Epithelial cell of esophagus (primary cell): ENCODE data around the gene CFL1.

Experiments
- DNase-seq: peaks from one replicate; pipeline ENCODE4 v3.0.0; 2010; ENCODE audit warnings: low read depth
- H3K4me3 ChIP-seq: 2 replicates; pipeline ENCODE4 v1.5.1; 2011; ENCODE audit warnings: mild to moderate bottlenecking, low read length, control low read depth
- TF ChIP-seq, protein P1 (sequence below): IDR thresholded peaks from 2 replicates; pipeline ENCODE4 v1.5.1; 2011; ENCODE audit warnings: low read depth, mild to moderate bottlenecking, low read length, control low read depth, inconsistent platforms; ENCODE audit not compliant: insufficient read depth; ENCODE audit errors: missing control alignments

The CFL1 gene

DNA sequence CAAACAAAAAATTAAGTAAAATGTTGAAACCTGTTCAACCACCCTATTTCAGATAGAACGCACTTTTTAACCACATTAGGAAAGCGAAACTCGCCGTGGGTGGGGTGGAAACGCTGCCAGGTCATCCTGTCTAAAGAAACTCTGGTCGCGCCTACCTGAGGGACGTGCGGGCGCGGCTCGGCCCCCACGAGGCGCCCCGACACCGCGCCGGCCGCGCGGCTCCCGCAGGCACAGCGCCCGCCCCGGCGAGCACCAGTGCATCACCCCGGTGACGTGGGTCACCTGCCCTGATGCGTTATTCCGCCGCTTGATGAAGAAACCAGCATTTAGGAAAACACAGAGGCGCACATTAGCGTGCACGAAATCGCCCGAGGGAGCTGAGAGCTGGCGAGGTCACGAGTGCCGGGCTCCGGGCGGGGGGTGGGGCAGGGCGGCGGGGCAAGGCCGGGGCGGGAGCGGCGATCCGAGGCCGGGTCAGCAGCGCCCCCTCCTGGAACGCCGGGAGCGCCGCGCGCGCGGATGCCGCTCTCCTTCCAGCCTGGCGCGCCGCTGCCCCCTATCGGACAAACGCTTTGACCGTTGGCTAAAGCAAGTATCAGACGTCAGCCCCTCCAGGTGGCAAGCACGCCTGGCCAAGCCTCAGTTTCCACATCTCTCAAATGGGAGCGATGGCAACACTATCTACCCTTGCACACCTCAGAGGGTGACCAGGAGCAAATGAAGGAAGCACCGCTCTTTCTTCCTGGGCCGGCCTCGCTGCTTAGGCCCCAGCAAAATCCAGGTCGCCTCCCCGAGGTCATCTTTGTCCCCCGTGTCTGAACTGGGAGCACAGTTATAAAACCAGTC is 39.9 kb downstream of the CFL1 start:
- TF ChIP-seq, protein P1, sequence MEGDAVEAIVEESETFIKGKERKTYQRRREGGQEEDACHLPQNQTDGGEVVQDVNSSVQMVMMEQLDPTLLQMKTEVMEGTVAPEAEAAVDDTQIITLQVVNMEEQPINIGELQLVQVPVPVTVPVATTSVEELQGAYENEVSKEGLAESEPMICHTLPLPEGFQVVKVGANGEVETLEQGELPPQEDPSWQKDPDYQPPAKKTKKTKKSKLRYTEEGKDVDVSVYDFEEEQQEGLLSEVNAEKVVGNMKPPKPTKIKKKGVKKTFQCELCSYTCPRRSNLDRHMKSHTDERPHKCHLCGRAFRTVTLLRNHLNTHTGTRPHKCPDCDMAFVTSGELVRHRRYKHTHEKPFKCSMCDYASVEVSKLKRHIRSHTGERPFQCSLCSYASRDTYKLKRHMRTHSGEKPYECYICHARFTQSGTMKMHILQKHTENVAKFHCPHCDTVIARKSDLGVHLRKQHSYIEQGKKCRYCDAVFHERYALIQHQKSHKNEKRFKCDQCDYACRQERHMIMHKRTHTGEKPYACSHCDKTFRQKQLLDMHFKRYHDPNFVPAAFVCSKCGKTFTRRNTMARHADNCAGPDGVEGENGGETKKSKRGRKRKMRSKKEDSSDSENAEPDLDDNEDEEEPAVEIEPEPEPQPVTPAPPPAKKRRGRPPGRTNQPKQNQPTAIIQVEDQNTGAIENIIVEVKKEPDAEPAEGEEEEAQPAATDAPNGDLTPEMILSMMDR, result peak; percentile 80
- DNase-seq, result peak; percentile 82
- H3K4me3 ChIP-seq, result peak overlapping the region; percentile 50

DNA sequence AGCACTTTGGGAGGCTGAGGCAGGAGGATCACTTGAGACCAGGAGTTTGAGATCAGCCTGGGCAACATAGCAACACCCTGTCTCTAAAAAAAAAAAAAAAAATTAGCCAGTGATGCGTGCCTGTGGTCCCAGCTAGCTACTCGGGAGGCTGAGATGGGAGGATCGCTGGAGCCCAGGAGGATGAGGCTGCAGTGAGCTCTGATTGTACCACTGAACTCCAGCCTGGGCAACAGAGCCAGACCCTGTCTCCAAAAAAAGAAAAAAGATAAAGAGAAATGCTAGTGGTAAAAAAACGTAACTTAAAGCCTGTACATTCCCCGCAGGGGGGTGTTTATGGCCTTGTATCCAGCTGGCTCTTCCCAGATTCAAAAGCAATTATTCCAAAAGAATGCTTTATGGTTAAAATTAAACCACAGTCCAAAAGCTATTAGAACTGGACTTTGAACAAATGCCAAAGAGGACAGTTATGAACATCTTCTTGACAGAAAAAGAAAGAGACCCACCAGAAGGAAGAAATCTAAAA is 40.6 kb downstream of the CFL1 start:
- TF ChIP-seq, protein P1, result no peak
- peak overlapping the region; percentile 50 for H3K4me3 ChIP-seq
- no peak for DNase-seq

DNA sequence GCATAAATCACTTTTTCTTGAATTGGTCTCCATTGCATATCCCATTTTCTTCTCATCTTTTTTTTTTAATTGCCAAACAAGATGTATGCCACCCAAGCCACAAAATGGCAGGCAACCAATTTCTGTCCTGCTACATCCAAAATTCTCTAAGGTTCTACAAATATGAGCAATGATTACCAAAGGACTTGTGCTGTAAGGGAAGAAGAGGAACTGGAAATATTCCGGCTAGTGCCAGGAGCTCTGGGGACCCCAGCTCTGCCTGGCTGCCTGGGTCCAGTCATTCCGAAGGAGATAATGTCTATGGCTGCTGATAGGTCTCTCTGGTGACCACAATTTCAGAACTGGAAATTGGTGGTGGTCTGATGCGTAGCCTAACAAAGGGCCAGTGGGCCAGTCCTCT is 41.3 kb downstream of the CFL1 start:
- H3K4me3 ChIP-seq, result no peak overlapping the region
- TF ChIP-seq, protein P1, result no peak
- DNase-seq, result no peak

DNA sequence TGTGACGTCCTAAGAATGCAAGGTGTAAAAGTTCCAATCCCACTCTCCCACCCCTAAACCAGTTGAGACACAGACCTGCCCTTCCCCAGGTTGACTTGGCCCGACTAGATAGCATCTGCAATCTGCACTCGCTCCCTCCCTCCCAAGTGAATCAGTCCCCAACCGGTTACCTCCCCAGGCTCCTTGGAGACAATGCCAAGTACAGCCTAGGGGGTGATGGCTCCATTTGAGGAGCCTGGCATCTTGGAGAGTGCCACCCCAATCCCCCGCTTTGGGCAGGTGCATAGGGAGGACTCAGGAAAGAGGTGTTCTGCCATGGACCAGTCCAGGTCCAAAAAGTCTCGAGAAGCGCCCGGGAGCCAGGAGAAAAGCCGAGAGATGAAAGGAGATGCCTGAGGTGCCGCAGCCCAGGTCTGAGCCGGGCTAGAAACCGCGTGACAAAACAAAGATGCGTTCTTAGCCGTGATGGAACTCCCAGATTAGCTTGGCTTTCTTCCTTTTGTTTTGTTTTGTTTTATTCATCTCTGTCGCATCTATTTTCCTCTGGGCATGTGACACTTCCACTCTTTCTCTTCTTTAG is 42.9 kb downstream of the CFL1 start:
- TF ChIP-seq, protein P1, result no peak
- H3K4me3 ChIP-seq, result no peak overlapping the region
- DNase-seq, result no peak

DNA sequence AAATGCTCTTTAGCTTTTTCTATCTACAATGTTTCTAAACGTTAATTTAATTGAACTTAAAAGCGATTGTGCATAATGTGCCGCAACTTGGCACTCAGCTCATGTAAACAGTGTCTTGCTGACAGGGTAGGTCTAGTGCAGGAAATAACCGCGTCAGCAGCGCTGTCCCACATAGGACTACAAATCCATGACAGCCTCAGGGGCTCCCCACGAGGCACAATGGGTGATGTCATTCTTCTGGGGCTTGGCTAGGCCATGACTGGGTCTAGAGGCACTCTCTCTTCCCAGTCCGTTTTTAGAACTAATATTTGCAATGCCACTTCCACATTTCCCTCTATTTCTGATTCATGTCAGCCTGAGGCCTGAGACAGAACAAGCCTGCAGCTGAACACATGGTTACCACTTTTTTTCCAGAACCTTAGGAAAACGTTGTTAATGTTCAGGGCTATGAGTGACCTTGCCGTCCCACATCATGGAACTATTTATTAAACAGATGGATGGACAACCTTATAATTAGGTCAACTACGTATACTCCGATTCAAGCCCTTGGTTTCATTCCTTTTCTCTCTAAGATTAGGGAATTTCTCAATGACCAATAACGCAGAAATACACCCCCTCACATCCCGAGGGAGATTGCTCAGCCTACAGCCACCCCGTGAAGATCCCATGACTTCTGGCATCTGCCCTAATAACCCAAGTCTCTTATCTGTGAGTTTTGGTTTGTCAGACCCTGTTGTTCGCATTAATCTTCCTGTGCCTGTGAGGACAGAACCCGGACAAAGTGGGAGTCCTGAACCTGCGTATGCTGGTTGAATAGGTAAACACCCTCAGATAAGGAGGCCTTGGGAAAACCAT is 43.6 kb downstream of the CFL1 start:
- DNase-seq, result peak; percentile 82
- TF ChIP-seq, protein P1, result no peak
- H3K4me3 ChIP-seq, result no peak overlapping the region

DNA sequence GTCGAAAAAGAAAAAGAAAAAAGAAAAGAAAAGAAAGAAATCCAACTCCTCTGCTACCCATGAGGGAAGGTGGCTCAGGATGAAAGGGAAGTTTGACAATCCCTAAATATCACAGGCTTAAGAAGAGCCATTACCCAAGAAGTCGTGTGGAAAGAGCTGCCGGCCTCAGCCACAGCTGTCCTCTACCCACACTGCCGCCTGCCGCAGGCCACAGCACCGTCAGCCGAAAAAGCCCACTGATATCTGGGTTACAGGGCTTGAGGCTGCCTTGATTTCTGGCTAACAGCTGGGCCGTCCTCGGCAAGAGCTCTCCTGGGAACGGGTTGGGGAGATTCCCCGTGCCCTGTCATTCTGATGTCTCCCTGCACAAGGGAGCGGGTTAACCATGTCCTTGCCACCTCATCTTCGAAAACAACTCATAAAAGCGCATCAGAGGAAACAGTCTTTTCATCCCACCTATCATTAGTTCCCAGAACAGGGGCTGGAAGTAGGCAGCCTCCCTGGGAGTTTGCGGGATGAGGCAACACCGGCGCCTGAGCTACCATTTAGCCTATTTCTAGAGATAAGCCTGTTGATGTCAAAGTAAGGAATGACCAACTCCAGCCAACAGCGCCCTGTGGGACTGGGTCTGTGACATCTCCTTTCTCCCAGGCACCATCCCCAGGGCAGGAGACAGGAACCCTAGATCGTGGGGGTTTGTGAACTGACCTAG is 46.1 kb downstream of the CFL1 start:
- no peak overlapping the region for H3K4me3 ChIP-seq
- no peak for DNase-seq
- TF ChIP-seq, protein P1, result no peak
